Mammary epithelial cell (primary cell): ENCODE results near the gene RNF224.

ENCODE experiments used
- EZH2 ChIP-seq: IDR thresholded peaks from 2 replicates; pipeline ENCODE4 v1.6.1; 2012; ENCODE audit warnings: low read length, inconsistent platforms, borderline replicate concordance
- TF ChIP-seq, protein P1 (sequence below), 2 donors: IDR thresholded peaks in 1 of 2; conservative IDR thresholded peaks in 1 of 2; 2 replicates each; pipeline ENCODE4 v1.5.1; 2011 to 2012; ENCODE audit warnings: inconsistent platforms in 2 of 2, low read length in 2 of 2, mild to moderate bottlenecking in 2 of 2, control low read depth in 1 of 2, low read depth in 1 of 2; ENCODE audit not compliant: insufficient read depth in 1 of 2; ENCODE audit errors: extremely low read depth in 1 of 2

DNA sequence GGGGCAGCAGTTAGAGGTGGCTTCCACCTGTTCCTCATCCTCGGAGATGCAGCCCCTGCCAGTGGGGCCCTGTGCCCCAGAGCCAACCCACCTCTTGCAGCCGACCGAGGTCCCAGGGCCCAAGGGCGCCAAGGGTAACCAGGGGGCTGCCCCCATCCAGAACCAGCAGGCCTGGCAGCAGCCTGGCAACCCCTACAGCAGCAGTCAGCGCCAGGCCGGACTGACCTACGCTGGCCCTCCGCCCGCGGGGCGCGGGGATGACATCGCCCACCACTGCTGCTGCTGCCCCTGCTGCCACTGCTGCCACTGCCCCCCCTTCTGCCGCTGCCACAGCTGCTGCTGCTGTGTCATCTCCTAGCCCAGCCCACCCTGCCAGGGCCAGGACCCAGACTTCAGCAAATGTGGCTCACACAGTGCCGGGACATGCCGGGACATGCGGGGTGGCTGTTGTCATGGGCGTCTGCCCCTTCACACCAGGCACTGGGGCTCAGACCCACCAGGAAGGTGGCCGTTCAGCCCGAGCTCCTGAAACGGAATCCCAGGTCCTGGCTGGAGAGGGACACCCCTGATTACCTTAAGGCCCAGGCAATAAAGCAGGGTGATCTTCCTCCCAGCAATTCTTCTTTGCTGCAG is 1.5 kb upstream of the RNF224 start:
- TF ChIP-seq, protein P1, sequence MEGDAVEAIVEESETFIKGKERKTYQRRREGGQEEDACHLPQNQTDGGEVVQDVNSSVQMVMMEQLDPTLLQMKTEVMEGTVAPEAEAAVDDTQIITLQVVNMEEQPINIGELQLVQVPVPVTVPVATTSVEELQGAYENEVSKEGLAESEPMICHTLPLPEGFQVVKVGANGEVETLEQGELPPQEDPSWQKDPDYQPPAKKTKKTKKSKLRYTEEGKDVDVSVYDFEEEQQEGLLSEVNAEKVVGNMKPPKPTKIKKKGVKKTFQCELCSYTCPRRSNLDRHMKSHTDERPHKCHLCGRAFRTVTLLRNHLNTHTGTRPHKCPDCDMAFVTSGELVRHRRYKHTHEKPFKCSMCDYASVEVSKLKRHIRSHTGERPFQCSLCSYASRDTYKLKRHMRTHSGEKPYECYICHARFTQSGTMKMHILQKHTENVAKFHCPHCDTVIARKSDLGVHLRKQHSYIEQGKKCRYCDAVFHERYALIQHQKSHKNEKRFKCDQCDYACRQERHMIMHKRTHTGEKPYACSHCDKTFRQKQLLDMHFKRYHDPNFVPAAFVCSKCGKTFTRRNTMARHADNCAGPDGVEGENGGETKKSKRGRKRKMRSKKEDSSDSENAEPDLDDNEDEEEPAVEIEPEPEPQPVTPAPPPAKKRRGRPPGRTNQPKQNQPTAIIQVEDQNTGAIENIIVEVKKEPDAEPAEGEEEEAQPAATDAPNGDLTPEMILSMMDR (conservative IDR thresholded peaks at IDR 0.05 in 1 of 2, IDR thresholded peaks at IDR 0.05 in 1 of 2; ENCODE audit: extremely low read depth in 1 of 2, insufficient read depth in 1 of 2, low read depth in 1 of 2, low read length in 2 of 2): no peak
- TF ChIP-seq EZH2: no peak
